GM19438 (cell line): ENCODE data around the gene SLC8B1.

Experiments
- ATAC-seq: cut with Tn5 transposase; IDR thresholded peaks from one replicate; pipeline ENCODE4 v1.9.1; 2021; ENCODE audit warnings: low read depth; ENCODE audit not compliant: unreplicated experiment

SLC8B1 gene

GRCh38 chr12:113249546-113249945 is 85.4 kb downstream of the SLC8B1 start:
- no peak for ATAC-seq

- ATAC-seq = no peak
Observed at GRCh38 chr12:113248842-113249435, 86.0 kb downstream of the SLC8B1 start.
